CD4-positive, alpha-beta T cell treated with Interleukin-4 for 4 hours (primary cell): ENCODE data around the gene SPZ1.
A peak's percentile ranks its signal among the peaks of the same experiment; 100 is the strongest.
"Not testable (repeated sequence)": the region's sequence is repeated elsewhere in the genome, so short reads cannot be mapped to it uniquely, and the experiment has no call there.

ENCODE experiments used
- DNase-seq: peaks from one replicate; pipeline ENCODE4 v3.0.0-alpha.2; 2020

SPZ1 gene, protein sequence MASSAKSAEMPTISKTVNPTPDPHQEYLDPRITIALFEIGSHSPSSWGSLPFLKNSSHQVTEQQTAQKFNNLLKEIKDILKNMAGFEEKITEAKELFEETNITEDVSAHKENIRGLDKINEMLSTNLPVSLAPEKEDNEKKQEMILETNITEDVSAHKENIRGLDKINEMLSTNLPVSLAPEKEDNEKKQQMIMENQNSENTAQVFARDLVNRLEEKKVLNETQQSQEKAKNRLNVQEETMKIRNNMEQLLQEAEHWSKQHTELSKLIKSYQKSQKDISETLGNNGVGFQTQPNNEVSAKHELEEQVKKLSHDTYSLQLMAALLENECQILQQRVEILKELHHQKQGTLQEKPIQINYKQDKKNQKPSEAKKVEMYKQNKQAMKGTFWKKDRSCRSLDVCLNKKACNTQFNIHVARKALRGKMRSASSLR

DNA sequence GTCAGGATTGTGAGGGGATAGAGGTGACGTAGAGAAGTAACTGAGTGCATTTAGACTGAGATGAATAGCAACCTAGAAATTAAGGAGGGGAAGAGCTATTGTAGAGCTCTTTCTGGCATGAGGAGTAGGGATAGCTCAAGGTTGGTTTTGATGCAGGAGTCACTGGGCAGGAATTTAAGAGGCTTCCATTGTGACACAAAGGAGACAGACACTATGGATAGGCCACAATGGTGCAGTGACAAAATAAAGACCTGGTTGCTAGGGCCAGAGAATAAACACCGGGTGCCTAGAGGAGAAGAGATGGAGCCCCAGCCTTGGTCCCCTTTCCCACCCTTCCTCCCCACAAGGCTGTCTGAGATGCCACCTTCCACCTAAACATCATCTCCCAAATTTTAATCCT, at the start of gene SPZ1:
SPZ1 (plus strand) TSS at position 301 of the 400 bp plus-strand sequence. CDS start 214 bp downstream, outside the sequence.
- no peak for DNase-seq

DNA sequence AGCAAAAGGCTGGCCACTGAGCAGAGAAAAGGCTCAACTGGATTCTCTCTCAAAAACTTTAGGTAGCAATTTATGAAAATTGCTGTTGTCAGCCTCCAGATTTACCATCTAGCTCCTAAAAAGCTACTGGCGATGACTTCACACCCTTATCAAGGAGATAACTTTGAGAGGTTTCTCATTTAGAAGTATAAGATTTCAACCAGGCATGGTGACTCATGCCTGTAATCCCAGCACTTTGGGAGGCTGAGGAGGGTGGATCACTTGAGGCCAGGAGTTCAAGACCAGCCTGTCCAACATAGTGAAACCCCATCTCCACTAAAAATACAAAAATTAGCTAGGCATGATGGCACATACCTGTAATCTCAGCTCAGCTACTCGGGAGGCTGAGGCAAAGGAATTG, 49.3 kb upstream of the SPZ1 start:
- DNase-seq: not testable (repeated sequence)

DNA sequence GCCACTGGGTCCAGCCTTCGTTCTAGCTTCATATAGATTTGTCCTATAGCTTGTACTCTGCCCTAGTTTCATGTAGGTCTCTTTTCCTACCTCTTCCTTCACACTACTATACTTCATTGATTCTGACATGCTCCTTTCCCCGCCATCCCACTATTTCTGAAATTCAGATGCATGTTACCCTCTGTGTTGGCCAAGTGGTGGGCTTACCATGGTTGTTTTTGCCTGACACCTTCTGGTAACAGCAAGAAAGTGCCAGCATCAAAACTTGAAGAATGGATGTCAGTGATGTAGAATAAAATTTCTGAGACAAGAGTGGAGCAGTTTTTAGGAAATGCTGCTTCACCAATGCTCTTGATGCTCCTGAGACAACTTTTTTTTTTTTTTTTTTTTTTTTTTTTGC, 44.5 kb upstream of the SPZ1 start:
- DNase-seq: peak; percentile 48

DNA sequence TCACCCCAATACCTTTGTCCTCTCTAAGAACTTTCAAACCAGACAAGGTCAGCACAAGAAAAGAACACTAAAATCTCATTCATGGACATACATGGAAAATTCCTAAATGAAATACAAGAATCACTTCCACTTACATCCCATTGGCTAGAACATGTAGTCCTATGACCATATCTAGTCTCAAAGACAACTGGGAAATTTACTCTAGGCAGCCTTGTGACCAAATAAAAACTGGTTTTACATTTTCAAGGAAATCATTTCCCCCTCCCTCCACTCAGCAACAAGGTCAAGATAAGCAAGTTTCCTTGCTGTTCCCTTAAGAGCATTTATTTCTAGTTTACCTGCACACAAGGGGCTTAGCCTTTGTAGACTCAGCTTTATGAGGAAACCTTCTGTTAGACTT, 43.6 kb upstream of the SPZ1 start:
- no peak for DNase-seq

DNA sequence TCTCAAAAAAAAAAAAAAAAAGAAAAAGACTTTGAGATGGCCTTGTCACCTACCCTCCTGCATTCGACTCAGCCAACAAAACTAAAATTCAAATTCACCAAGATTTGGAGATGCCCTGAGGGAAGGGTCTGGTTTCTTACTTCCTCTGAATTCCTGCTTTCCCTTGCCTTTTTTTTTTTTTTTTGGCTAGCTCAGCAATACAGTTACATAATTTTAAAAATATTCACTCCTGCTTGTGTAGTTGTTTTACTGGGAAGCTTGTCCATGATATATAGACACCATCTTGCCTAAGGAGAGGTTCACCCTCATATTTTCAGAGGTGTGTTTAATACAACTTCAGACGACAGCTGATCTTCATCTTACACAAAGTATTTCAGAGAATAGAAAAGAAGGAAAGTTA, 42.6 kb upstream of the SPZ1 start:
- DNase-seq: no peak

DNA sequence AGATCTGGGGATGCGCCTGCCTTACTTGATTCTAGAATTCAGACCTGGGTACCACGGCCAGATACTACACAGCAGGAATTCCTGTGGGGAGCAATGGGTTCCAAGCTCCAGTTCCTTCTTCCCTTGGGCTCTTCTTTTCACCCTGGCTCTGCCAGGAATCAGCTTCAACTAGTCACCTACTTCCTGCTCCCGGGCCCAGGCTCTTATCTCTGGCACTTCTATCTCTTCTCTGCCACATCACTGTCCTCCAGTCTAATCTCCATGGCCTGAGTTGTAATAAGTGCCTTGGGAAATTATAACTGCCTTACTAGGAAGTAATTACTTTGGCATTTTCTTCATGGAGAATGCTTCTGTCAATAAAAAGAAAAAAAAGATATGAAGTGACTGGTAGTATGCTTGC, 37.7 kb upstream of the SPZ1 start:
- DNase-seq: no peak

DNA sequence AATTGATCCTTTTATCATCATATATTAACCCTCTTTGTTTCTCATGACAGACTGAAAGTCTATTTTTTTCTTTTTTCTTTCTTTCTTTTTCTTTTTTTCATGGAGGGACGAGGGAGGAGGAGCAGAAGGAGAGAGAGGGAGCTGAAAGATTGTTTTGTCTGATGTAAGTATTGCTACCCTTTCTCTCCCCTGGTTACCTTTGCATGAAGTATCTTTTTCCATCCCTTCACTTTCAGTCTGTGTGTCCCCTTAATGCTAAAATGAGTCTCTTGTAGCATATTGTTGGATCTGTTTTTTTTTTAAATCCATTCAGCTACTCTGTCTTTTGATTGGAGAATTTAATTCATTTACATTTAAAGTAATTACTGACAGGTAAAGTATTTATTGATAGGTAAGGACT, 36.4 kb upstream of the SPZ1 start:
- no peak for DNase-seq

DNA sequence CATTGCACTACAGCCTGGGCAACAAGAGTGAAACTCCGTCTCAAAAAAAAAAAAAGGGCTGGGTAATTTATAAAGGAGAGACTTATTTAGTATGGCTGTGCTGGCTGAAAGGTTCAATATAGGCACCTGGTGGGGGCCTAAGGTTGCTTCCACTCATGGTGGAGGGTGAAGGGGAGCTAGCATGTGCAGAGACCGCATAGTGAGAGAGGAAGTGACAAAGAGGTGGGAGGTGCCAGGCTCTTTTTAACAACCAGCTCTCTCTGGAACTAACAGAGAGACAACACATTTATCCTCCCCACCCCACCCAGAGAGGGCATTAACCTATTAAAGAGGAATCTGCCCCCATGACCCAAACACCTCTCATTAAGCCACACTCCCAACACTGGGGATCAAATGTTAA, 35.1 kb upstream of the SPZ1 start:
- peak; percentile 14 for DNase-seq

DNA sequence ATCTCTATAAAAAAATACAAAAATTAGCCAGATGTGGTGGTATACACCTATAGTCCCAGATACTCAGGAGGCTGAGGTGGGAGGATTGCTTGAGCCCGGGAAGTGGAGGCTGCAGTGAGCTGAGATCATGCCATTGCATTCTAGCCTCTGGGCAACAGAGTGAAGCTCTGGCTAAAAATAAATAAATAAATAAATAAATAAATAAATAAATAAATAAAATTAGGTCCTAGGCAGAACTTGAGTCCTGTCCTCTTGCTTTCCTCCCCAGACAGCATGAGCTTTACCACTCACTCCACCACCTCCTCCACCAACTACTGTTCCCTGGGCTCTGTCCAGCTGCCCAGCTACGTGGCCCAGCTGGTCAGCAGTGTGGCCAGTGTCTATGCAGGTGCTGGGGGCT, 31.6 kb upstream of the SPZ1 start:
- no peak for DNase-seq

DNA sequence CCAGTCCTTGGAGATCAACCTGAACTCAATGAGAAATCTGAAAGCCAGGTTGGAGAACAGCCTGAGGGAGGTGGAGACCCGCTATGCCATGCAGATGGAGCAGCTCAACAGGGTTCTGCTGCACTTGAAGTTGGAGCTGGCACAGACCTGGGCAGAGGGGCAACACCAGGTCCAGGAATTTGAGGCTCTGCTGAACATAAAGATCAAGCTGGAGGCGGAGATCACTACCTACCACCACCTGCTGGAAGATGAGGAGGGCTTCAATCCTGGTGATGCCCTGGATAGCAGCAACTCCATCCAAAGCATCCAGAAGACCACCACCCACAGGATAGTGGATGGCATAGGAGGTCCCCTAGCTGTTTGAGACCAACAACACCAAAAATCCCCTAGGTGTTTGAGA, 30.5 kb upstream of the SPZ1 start:
- no peak for DNase-seq

DNA sequence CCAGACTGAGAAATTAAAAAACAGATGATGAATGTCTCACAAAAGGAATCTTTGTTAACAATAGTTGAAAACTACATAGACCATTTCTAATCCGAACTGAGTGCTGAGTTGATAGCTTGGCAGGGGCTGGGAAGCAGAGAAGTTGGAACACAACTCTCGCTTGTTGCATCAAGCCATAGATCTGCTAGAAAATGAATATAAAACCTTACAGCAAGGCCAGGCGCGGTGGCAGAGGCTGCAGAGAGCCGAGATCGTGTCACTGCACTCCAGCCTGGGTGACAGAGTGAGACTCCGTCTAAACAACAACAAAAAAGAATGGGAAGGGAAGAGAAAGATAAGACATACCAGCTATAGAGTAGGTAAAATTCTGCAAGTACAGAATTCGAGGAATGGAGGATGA, 28.0 kb upstream of the SPZ1 start:
- no peak for DNase-seq

DNA sequence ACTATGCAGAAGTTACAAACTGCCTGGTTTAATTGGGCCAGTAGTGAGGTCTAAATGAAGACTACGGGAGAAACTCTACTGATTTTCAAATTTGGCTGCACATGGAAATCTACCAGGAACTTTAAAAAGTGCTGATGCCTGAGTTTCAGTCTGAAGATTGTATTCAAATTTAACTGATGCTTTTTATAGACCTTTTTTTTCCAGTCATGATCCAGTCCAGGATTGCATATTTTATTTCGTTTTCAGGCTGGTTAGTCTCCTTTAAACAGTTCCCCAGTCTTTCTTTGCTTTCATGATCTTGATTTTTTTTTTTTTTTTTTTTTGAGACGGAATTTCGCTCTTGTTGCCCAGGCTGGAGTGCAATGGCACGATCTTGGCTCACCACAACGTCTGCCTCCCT, 23.7 kb upstream of the SPZ1 start:
- no peak for DNase-seq

DNA sequence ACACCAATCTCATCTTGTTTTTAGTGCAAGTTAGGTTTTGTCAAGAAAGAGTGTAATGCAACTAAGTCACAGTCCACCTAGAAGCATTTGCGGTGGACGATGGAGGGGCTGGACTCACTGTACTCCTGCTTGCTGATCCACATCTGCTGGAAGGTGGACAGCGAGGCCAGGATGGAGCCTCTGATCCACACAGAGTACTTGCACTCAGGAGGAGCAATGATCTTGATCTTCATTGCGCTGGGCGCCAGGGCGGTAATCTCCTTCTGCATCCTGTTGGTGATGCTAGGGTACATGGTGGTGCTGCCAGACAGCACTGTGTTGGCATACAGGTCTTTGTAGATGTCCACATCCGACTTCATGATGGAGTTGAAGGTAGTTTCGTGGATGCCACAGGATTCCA, 20.2 kb upstream of the SPZ1 start:
- no peak for DNase-seq

DNA sequence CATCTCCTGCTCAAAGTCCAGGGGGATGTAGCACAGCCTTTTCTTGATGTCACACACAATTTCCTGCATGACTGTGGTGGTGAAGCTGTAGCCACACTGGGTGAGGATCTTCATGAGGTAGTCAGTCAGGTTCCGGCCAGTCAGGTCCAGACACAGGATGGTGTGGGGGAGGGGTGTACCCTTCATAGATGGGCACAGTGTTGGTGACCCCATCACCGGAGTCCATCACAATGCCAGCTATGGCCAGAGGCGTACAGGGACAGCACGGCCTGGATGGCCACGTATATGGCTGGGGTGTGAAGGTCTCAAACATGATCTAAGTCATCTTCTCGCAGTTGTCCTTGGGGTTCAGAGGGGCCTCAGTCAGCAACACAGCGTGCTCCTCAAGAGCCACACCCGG, 19.7 kb upstream of the SPZ1 start:
- no peak for DNase-seq

DNA sequence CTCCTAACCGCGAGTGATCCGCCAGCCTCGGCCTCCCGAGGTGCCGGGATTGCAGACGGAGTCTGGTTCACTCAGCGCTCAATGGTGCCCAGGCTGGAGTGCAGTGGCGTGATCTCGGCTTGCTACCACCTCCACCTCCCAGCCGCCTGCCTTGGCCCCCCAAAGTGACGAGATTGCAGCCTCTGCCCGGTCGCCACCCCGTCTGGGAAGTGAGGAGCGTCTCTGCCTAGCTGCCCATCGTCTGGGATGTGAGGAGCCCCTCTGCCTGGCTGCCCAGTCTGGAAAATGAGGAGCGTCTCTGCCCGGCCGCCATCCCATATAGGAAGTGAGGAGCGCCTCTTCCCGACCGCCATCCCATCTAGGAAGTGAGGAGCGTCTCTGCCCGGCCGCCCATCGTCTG, 19.0 kb upstream of the SPZ1 start:
- not testable (repeated sequence) for DNase-seq

DNA sequence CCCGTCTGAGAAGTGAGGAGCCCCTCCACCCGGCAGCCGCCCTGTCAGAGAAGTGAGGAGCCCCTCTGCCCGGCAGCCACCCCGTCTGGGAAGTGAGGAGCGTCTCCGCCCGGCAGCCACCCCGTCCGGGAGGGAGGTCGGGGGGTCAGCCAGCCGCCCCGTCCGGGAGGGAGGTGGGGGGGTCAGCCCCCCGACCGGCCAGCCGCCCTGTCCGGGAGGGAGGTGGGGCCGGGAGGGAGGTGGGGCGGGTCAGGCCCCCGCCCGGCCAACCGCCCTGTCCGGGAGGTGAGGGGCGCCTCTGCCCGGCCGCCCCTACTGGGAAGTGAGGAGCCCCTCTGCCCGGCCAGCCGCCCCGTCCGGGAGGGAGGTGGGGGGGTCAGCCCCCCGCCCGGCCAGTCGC, 18.5 kb upstream of the SPZ1 start:
- DNase-seq: not testable (repeated sequence)

DNA sequence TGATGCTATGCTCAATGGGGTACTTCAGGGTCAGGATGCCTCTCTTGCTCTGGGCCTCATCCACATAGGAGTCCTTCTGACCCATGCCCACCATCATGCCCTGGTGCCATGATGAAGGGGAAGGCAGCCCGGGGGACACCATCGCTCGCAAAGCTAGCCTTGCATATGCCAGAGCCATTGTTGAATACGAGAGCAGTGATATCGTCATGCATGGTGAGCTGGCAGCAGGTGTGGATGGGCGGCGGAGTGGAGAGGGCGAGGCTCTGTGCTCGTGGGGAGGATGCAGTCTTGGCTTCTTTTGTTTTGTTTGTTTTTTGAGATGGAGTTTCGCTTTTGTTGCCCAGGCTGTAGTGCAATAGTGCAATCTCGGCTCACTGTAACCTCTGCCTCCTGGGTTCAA, 17.2 kb upstream of the SPZ1 start:
- no peak for DNase-seq

DNA sequence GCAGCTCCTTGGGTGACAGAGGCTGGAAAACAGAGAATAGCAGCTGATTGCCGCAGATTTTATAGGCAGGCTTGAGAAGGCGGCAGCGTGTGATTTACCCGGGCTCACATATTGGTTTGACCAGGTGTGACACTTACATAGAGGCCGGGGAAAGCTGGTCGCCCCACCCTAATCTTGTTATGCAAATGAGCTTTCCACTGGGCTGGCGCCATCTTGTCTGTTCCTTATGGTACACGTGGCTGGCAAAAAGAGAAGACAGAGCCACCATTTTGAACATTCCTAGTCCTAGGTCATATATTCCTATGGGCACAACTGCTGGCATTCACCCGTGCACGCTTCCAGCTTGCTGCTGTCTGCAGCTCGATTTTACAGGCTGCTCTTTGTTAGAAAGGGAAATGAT, 11.3 kb upstream of the SPZ1 start:
- no peak for DNase-seq

DNA sequence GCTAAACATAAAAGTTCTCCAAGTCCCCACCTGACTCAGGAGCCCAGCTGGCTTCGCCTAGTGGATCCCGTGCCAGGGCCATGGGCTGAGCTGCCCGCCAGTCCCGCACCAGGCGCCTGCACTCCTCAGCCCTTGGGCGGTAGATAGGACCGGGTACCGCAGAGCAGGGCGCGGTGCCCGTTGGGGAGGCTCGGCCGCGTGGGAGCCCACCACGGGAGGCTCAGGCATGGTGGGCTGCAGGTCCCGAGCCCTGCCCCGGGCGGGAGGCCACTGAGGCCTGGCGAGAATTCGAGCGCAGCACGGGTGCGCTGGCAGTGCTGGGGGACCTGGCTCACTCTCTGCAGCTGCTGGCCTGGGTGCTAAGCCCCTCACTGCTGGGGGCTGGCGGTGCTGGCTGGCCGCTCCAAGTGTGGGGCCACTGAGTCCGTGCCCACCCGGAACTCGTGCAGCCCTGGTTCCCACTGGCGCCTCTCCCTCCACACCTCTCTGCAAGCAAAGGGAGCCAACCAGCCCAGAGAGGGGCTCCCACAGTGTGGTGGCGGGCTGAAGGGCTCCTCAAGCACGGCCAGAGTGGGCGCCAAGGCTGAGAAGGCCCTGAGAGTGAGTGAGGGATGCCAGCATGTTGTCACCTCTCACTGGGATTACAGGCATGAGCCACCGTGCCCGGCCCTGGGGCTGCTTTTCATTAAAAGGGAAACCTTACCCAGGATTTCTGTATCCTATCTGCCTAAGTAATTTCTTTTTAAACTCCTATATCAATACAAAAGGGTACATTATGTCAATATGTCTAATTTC, 9.7 kb upstream of the SPZ1 start:
- DNase-seq: no peak

DNA sequence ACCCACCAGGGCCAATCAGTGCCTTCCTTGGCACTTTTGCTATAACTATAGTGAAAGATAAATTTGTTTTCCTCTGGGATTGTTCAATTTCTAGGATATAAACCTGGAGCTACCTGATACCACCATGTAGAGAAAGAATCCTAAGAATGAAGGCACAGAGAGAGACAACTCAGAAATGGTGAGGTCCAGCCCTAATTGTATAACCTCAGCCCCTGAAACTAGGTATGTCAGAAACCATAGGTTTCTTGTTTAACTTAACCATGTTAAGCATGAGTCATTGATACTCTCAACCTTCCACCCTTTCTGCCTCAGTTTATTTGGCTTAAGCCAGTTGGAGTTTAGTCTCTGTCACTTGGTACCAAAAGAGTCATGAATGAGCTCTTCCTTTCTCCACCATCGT, 4.6 kb upstream of the SPZ1 start:
- no peak for DNase-seq

DNA sequence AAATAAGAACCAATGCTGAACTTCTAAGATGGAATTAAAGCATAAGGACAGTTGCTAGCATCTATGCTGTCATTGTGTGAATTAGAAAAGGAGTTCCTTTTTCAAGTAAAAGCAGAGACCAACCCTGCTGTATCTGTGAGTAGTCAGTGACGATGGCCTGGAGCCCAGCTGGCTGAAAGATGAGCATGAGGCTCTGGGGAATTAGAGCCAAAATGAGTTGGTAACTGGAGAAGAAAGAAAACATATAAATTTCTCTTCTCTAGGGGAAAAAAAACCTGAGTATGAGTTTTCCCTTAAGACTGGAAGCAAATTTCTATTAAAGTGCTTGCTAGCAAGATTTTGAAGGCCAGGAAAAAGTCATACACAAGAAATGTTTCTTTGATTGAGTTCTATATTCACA, 1.6 kb upstream of the SPZ1 start:
- DNase-seq: no peak

DNA sequence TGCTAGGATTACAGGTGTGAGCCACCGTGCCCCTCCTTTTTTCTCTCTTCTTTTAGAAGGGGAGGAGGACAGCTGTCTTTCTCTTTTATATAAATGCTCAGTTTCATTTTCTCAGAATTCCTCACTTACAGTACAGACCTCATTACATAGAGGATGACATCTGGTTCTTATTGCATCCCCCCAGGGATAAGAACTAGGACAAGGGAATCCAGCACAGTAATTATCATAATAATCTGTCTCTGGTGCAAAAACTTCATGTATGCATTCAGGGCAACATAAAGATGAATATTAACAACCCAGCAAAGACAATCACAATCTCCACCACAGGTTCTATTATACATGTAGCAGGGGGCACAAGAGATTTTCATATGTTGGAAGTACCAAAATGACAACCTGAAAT, 5.1 kb downstream of the SPZ1 start:
- DNase-seq: no peak

DNA sequence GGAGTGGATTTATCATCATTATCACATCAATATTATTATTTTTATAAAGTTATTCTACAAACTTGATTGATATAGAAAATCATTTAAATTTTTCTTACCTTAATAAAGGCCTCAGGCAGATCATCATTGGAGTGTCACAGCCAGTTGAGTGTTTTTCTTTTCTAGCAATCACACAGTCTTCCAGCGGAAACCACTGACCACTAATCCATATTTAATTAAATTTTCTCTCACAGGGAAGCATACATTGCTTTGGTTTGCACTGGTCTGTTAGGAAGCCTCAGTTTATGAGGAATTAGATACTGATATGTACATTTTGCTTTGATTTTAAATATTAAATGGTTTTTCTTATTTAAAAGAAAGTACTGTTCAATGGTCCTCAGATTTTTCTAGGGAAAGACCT, 6.7 kb downstream of the SPZ1 start:
- DNase-seq: no peak

DNA sequence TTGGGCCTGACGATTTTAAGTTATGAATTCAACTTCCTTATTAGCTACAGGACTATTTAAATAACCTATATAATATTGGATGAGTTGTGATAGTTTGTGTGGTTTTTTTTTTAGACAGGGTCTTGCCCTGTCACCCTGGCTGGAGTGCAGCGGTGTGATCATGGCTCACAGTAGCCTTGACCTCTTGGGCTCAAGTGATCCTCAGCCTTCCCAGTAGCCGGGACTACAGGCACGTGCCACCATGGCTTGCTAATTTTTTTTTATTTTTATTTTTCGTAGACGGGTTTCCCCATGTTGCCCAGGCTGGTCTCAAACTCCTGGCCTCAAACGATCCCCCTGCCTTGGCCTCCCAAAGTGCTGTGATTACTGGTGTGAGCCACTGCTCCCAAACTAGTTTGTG, 17.6 kb downstream of the SPZ1 start:
- no peak for DNase-seq

DNA sequence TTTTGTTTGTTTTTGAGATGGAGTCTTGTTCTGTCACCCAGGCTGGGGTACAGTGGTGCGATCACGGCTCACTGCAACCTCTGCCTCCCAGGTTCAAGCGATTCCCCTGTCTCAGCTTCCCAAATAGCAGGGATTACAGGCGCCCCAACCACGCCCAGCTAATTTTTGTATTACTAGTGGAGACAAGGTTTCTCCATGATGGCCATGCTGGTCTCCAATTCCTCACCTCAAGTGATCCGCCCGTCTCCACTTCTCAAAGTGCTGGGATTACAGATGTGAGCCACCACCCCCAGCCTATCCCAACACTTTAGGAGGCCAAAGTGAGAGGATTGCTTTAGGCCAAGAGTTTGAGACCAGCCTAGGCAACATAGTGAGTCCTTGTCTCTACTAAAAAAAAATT, 19.3 kb downstream of the SPZ1 start:
- no peak for DNase-seq
